Ovary (tissue), 9 donors: ENCODE measurements around the gene STARD9. TPM values are rescaled to one million over a fixed set of nuclear protein-coding genes. Genes with fewer than 3 reads are reported as not detected.

ENCODE experiments used
- DNase-seq, 5 donors: peaks; one replicate each; pipeline ENCODE4 v3.0.0-alpha.2; 2019 to 2020
- H3K27ac ChIP-seq, 2 donors: fragments of 200-600 bp; one replicate each; pipeline versions ENCODE4 v1.5.1 to v1.8.0; 2019 to 2022
- H3K27me3 ChIP-seq: fragments of 200-600 bp; one replicate; pipeline ENCODE4 v1.8.0; 2022
- H3K36me3 ChIP-seq: fragments of 200-600 bp; sonication (generic); one replicate; pipeline ENCODE4 v1.5.1; 2019
- H3K4me1 ChIP-seq: one replicate; pipeline ENCODE4 v1.8.1; 2013; ENCODE audit warnings: mild to moderate bottlenecking, moderate library complexity; ENCODE audit not compliant: insufficient read depth
- H3K4me3 ChIP-seq: fragments of 200-600 bp; sonication (generic); one replicate; pipeline ENCODE4 v1.5.1; 2017
- H3K9me3 ChIP-seq, 2 donors: fragments of 200-600 bp in 1 of 2; sonication (generic) in 1 of 2; one replicate each; pipeline versions ENCODE4 v1.5.1 to v1.8.1; 2013 to 2019; ENCODE audit warnings: mild to moderate bottlenecking in 1 of 2, moderate library complexity in 1 of 2
- EP300 ChIP-seq: sonication (generic); formaldehyde crosslinking; IDR thresholded peaks from one replicate; pipeline ENCODE4 v1.6.1; 2017; ENCODE audit warnings: antibody characterized with exemption
- POLR2A ChIP-seq: fragments of 450-650 bp; IDR thresholded peaks from one replicate; pipeline ENCODE4 v1.6.1; 2017; ENCODE audit warnings: antibody characterized with exemption, mild to moderate bottlenecking, moderate library complexity
- WGBS, 3 donors: extraction: QIAGEN DNeasy Blood & Tissue Kit in 1 of 3; methylation state at CpG; one replicate each; pipeline versions ENCODE4 v1.1.5 to v1.1.7; 2013 to 2017; 5-methylcytosine and 5-hydroxymethylcytosine counted together
- intact Hi-C, 4 donors: fragments of 100-400 bp; cut with DNase I; formaldehyde crosslinking; loops; one replicate each; pipeline versions ENCODE4 v1.11.0 to v1.15.1; 2022 to 2023
- polyA plus RNA-seq, 2 donors: library from polyadenylated mRNA; stranded (reverse); fragments of 200-250 nt in 1 of 2; fragments of 350-450 nt in 1 of 2; fragmentation: Illumina TruSeq in 1 of 2; extraction: RNeasy Lipid Tissue Mini Kit (QIAGEN cat#74804) in 1 of 2; gene quantifications; one replicate each; pipeline ENCODE4 v1.2.3, GENCODE V29; 2013 to 2014
- total RNA-seq, 7 donors: library from RNA; depleted of rRNA in 2 of 7; stranded (reverse); fragments of >200 nt in 2 of 7; fragmentation: NEBNext Ultra II Directional in 3 of 7; extraction: Animal tissue kit (Norgen Biotek cat#: 25700) in 3 of 7; gene quantifications; one replicate each; pipeline versions ENCODE4 v1.1.0 to v1.2.4, GENCODE V29; 2016 to 2023
- TF ChIP-seq, protein P1 (sequence below), 3 donors: fragments of 450-650 bp in 2 of 3; fragments of 200-600 bp in 1 of 3; IDR thresholded peaks; one replicate each; pipeline versions ENCODE4 v1.5.1 to v1.8.0; 2016 to 2022; ENCODE audit warnings: antibody characterized with exemption in 3 of 3, mild to moderate bottlenecking in 1 of 3
- donor health status: DM: no; HTN: no; CAD: no; lungs with moderate emphysema.
- donor health status: DM: no; HTN: no; CAD: no.
- donor health status: Bipolar disorder and iron deficiency.
- donor health status: DM: yes; HTN: yes; CAD: no.
- donor health status: DM: no; HTN: no; CAD: no.
- donor health status: DM: yes; HTN: yes; CAD: no.

STARD9 gene
- total and polyA plus RNA-seq, 9 donors: 11.3 to 40.3 (median 29.4) TPM

DNA sequence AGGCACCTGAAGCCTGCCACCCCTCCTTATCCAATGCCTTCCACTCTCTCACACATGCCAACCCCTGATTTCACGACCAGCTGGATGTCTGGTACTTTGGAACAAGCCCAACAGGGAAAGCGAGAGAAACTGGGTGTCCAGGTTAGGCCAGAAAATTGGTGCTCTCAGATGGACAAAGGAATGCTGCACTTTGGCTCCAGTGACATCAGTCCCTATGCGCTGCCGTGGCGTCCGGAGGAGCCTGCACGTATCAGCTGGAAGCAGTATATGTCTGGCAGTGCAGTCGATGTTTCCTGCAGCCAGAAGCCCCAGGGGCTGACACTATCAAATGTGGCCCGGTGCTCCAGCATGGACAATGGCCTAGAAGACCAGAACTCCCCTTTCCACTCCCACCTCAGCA, 116.4 kb downstream of the STARD9 start:
- Histone ChIP-seq H3K4me3 (no peak overlapping the region), H3K36me3 (no peaks in the 10 kb centered on the region), H3K9me3 (no peaks in the 10 kb centered on the region), H3K4me1 (no peaks in the 10 kb centered on the region), H3K27me3 (no peaks in the 10 kb centered on the region), H3K27ac (no peak overlapping the region)
- intact Hi-C loops: no loop called here
- DNase-seq: no peak
- TF ChIP-seq EP300: no peak
- TF ChIP-seq POLR2A: no peak
- TF ChIP-seq, protein P1, sequence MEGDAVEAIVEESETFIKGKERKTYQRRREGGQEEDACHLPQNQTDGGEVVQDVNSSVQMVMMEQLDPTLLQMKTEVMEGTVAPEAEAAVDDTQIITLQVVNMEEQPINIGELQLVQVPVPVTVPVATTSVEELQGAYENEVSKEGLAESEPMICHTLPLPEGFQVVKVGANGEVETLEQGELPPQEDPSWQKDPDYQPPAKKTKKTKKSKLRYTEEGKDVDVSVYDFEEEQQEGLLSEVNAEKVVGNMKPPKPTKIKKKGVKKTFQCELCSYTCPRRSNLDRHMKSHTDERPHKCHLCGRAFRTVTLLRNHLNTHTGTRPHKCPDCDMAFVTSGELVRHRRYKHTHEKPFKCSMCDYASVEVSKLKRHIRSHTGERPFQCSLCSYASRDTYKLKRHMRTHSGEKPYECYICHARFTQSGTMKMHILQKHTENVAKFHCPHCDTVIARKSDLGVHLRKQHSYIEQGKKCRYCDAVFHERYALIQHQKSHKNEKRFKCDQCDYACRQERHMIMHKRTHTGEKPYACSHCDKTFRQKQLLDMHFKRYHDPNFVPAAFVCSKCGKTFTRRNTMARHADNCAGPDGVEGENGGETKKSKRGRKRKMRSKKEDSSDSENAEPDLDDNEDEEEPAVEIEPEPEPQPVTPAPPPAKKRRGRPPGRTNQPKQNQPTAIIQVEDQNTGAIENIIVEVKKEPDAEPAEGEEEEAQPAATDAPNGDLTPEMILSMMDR (IDR thresholded peaks at IDR 0.05): no peak
- WGBS, 3 donors: 78 to 81% (median 80%) methylated on average over 9 of the region's 9 CpGs

DNA sequence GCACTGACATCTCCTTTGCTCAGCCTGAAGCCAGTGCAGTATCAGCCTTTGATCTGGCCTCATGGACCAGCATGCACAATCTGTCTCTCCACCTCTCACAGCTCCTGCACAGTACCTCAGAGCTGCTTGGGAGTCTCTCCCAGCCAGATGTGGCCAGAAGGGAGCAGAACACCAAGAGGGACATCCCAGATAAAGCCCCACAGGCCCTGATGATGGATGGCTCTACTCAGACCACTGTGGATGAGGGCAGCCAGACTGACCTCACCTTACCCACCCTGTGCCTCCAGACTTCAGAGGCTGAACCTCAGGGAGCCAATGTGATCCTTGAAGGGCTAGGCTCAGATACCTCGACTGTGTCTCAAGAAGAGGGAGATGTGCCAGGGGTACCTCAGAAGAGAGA, 117.1 kb downstream of the STARD9 start:
- Histone ChIP-seq H3K36me3 (no peaks in the 10 kb centered on the region), H3K9me3 (no peaks in the 10 kb centered on the region), H3K4me1 (no peaks in the 10 kb centered on the region), H3K4me3 (no peak overlapping the region), H3K27ac (no peak overlapping the region), H3K27me3 (no peaks in the 10 kb centered on the region)
- intact Hi-C loops: no loop called here
- WGBS, 3 donors: 78 to 93% (median 79%) methylated on average over 1 of the region's 1 CpG
- TF ChIP-seq, protein P1 (IDR thresholded peaks at IDR 0.05): no peak
- TF ChIP-seq POLR2A: no peak
- TF ChIP-seq EP300: no peak
- DNase-seq: no peak

DNA sequence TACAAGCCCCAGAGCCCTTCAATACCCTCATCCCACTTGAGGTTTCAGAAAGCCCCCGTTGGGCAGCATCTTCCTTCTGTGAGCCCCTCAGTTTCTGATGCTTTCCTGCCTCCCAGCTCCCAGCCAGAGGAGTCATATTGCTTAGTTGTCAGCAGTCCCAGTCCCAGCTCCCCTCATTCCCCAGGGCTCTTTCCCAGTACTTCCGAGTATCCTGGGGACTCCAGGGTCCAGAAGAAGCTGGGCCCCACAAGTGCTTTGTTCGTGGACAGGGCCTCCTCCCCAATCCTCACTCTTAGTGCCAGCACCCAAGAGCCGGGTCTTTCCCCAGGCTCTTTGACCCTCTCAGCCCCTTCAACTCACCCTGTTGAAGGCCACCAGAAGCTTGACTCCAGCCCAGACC, 117.6 kb downstream of the STARD9 start:
- H3K27ac ChIP-seq: no peak overlapping the region
- H3K36me3 ChIP-seq: no peaks in the 10 kb centered on the region
- H3K9me3 ChIP-seq: no peaks in the 10 kb centered on the region
- WGBS, 3 donors: 91 to 93% (median 93%) methylated on average over 4 of the region's 4 CpGs
- H3K4me1 ChIP-seq: no peaks in the 10 kb centered on the region
- no peak for TF ChIP-seq EP300
- no peak for TF ChIP-seq POLR2A
- TF ChIP-seq, protein P1 (IDR thresholded peaks at IDR 0.05): no peak
- no peak for DNase-seq
- H3K27me3 ChIP-seq: no peaks in the 10 kb centered on the region
- intact Hi-C loops: no loop called here
- no peak overlapping the region for H3K4me3 ChIP-seq

DNA sequence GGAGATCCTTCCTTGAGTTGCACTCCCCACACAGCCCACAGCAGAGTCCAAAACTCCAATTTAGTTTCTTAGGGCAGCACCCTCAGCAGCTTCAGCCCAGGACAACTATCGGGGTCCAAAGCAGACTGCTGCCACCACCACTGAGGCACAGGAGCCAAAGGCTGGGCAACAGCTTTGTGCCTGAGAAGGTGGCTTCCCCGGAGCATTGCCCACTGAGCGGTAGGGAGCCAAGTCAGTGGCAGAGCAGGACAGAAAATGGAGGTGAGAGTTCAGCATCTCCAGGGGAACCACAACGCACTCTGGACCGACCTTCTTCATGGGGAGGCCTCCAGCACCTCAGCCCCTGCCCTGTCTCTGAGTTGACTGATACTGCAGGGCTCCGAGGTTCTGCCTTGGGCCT, 118.1 kb downstream of the STARD9 start:
- no peak overlapping the region for H3K27ac ChIP-seq
- WGBS, 3 donors: 94 to 100% (median 96%) methylated on average over 6 of the region's 6 CpGs

More for the DNA sequence above, 118.1 kb downstream of the STARD9 start:
- no peaks in the 10 kb centered on the region for H3K27me3 ChIP-seq
- TF ChIP-seq, protein P1 (IDR thresholded peaks at IDR 0.05): no peak
- TF ChIP-seq POLR2A: no peak
- TF ChIP-seq EP300: no peak
- intact Hi-C loops: no loop called here
- H3K4me1 ChIP-seq: no peaks in the 10 kb centered on the region
- no peaks in the 10 kb centered on the region for H3K36me3 ChIP-seq
- no peaks in the 10 kb centered on the region for H3K9me3 ChIP-seq
- no peak for DNase-seq
- no peak overlapping the region for H3K4me3 ChIP-seq
